Cardiac muscle cell (in vitro differentiated cells and primary cell): ENCODE results near the gene RPUSD3. TPM values are rescaled to one million over a fixed set of nuclear protein-coding genes. Genes with fewer than 3 reads are reported as not detected.

Experiments used
- DNase-seq, 2 donors: peaks; one replicate each; pipeline versions ENCODE4 v3.0.0 to v3.0.0-alpha.2; 2010 to 2017; ENCODE audit warnings: low read depth in 1 of 2, low spot score in 1 of 2
- H3K27ac ChIP-seq: fragments of 200-600 bp; sonication (generic); 2 replicates; pipeline ENCODE4 v1.5.1; 2016
- H3K27me3 ChIP-seq: fragments of 200-600 bp; sonication (generic); 2 replicates; pipeline ENCODE4 v1.6.0; 2016; ENCODE audit warnings: control low read depth
- H3K36me3 ChIP-seq: fragments of 200-600 bp; sonication (generic); 2 replicates; pipeline ENCODE4 v1.5.1; 2016; ENCODE audit warnings: control low read depth
- H3K4me1 ChIP-seq: fragments of 200-600 bp; sonication (generic); 2 replicates; pipeline ENCODE4 v1.8.1; 2017; ENCODE audit warnings: low read depth, mild to moderate bottlenecking, mixed run types
- H3K4me3 ChIP-seq: fragments of 200-600 bp; sonication (generic); 2 replicates; pipeline ENCODE4 v1.5.1; 2016; ENCODE audit warnings: mild to moderate bottlenecking
- H3K9me3 ChIP-seq: fragments of 200-600 bp; sonication (generic); 2 replicates; pipeline ENCODE4 v1.5.1; 2017; ENCODE audit warnings: low read depth, mild to moderate bottlenecking, control low read depth
- polyA plus RNA-seq: library from polyadenylated mRNA; unstranded; fragments of >200 nt; fragmentation: Nextera tagmentation; extraction: Ambion mirVana; gene quantifications from 2 replicates; pipeline ENCODE4 v1.2.1, GENCODE V29; 2016
- total RNA-seq: library from RNA; depleted of rRNA; stranded (reverse); fragments of >200 nt; gene quantifications from 2 replicates; pipeline ENCODE4 v1.2.3, GENCODE V29; 2016
- TF ChIP-seq, protein P1 (sequence below): IDR thresholded peaks from 2 replicates; pipeline ENCODE4 v1.5.1; 2012; ENCODE audit warnings: low read depth, mild to moderate bottlenecking, low read length

RPUSD3 gene
- total and polyA plus RNA-seq, 2 experiments from 2014 or later: 78.1 to 122 TPM

DNA sequence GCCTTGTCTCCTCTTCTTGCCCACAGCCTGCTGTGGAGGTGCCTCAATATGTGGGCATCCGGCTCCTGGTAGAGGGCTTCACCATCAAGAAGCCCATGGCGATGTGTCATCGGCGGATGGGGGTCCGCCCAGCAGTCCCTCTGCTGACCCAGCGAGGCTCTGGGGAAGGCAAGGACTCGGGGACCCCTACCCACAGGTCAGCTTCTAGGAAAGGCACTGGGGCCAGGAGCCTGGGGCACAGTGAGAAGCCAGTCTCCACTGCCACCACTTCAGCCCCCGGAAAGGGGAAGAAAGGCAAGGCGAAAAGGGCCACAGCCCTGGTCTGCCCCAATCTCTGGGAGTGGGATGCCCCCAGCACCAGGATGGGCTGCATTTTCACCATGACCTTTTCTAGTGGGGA is 10.7 kb downstream of the RPUSD3 start:
- H3K27me3 ChIP-seq: no peaks in the 10 kb centered on the region
- no peaks in the 10 kb centered on the region for H3K4me1 ChIP-seq
- TF ChIP-seq, protein P1, sequence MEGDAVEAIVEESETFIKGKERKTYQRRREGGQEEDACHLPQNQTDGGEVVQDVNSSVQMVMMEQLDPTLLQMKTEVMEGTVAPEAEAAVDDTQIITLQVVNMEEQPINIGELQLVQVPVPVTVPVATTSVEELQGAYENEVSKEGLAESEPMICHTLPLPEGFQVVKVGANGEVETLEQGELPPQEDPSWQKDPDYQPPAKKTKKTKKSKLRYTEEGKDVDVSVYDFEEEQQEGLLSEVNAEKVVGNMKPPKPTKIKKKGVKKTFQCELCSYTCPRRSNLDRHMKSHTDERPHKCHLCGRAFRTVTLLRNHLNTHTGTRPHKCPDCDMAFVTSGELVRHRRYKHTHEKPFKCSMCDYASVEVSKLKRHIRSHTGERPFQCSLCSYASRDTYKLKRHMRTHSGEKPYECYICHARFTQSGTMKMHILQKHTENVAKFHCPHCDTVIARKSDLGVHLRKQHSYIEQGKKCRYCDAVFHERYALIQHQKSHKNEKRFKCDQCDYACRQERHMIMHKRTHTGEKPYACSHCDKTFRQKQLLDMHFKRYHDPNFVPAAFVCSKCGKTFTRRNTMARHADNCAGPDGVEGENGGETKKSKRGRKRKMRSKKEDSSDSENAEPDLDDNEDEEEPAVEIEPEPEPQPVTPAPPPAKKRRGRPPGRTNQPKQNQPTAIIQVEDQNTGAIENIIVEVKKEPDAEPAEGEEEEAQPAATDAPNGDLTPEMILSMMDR: no peak
- no peaks in the 10 kb centered on the region for H3K9me3 ChIP-seq
- DNase-seq: no peak
- H3K36me3 ChIP-seq: peaks cover 10% of the 10 kb centered on the region
- no peak overlapping the region for H3K4me3 ChIP-seq
- no peak overlapping the region for H3K27ac ChIP-seq

DNA sequence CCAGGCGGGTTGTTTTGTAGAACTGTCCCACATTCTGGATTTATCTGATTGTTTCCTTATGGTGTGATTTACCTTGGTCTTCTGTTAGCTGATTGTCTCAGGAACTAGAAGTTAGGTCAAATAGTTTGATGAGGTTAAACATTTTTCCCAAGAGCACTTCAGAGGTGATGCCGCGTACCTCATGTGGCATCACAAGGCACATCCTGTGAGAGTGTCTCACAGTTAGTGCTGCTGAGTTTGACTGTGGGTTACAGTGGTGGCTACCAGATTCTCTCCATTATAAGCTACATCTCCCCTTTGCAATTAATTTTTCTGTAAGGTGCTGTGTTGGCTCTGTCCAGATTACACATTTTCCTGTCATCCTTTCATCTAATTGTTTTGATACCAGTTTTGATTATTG is 12.6 kb downstream of the RPUSD3 start:
- peaks cover 10% of the 10 kb centered on the region for H3K36me3 ChIP-seq
- H3K27me3 ChIP-seq: no peaks in the 10 kb centered on the region
- H3K27ac ChIP-seq: no peak overlapping the region
- H3K4me1 ChIP-seq: no peaks in the 10 kb centered on the region
- TF ChIP-seq, protein P1: no peak
- no peaks in the 10 kb centered on the region for H3K9me3 ChIP-seq
- H3K4me3 ChIP-seq: no peak overlapping the region
- DNase-seq: no peak

DNA sequence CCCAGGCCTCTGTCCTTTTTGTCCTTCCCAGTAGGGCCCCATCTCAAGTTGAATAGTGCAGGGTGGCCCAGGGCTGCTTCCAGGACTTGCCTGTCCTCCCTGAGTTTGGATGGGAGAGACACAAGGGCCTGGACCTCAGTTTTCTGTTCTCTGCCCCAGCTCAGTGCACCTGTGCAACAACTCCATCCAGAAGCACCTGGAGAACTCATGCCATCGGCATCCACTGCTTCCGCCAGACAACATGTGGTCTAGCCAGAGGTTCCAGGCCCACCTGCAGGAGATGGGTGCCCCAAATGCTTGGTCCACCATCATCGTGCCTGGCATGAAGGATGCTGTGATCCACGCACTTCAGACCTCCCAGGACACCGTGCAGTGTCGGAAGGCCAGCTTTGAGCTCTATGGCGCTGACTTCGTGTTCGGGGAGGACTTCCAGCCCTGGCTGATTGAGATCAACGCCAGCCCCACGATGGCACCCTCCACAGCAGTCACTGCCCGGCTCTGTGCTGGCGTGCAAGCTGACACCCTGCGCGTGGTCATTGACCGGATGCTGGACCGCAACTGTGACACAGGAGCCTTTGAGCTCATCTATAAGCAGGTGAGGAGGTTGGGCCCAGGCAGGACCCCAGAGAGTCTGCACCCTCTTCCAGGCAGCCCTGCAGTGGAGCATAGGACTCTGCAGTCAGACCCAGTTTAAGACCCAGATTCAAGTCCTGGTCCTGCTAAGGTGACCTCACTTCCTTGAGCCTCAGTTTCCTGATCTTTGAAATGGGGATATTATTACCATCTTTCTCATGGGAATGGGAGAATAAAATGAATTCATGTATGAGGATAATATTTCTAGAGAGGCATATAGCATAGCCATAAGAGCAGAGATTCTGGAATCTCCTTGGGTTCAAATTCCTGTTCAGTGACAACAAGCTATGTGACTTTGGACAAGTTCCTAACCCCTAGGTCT is 14.7 kb downstream of the RPUSD3 start:
- H3K4me1 ChIP-seq: no peaks in the 10 kb centered on the region
- TF ChIP-seq, protein P1: no peak
- no peak for DNase-seq
- H3K4me3 ChIP-seq: no peak overlapping the region
- H3K9me3 ChIP-seq: no peaks in the 10 kb centered on the region
- H3K27me3 ChIP-seq: no peaks in the 10 kb centered on the region
- H3K27ac ChIP-seq: peak overlapping the region; percentile 25
- H3K36me3 ChIP-seq: peaks cover 6% of the 10 kb centered on the region

DNA sequence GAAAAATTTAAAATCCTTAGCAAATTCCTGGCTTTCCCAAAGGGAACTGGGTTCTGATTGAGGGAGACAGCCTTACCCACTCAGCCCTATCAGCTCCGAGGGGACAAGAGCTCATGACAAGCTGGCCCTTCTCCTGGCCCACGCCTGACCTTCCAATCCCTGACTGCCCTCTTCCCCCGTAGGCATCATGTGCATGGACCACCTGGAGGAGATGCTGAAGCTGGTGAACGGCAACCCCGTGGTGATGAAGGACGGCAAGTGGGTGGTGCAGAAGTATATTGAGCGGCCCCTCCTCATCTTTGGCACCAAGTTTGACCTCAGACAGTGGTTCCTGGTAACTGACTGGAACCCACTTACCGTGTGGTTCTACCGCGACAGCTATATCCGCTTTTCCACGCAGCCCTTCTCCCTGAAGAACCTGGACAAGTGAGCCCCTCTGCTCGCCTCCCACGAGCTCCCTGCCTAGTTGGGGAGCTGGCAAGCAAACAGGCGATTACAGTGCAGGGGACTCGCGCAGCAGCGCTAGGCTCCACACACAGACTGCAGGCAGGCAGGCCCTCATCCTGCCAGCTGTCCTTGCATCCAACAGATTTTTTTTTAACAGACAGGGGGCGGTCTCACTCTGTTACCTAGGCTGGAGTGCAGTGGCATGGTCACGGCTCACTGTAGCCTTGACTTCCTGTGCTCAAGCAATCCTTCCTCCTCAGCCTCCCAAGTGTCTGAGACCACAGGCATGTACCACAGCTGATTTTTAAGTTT is 16.8 kb downstream of the RPUSD3 start:
- TF ChIP-seq, protein P1: no peak
- Histone ChIP-seq H3K36me3 (peaks cover 6% of the 10 kb centered on the region), H3K27ac (no peak overlapping the region), H3K4me1 (no peaks in the 10 kb centered on the region), H3K9me3 (no peaks in the 10 kb centered on the region), H3K4me3 (no peak overlapping the region), H3K27me3 (no peaks in the 10 kb centered on the region)
- peak in 1 of 2 donors; percentile 32 for DNase-seq

DNA sequence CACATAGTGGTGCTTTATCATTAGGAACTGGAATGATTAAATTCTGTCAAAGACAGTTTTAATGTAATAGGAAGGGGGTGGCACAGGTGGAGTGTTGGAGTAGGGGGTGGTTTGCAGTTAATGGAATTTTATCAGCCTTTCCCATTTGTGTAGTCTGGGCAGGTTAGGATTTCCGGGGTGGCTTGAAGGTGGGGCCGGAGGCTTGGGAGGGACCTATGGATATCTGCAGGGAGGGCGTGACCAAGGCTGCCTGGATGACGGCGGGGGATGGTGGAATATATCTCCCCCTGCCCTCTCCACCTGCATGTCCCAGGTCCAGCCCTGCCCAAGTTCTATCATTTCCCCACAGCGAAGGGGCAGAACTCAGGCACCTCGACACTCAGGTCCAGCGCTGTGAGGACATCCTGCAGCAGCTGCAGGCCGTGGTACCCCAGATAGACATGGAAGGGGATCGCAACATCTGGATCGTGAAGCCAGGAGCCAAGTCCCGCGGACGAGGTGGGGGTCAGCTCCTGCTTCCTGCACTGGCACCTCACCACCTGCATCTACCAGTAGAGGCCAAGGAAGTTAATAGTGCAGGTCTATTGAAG is 18.3 kb downstream of the RPUSD3 start:
- H3K4me1 ChIP-seq: no peaks in the 10 kb centered on the region
- peaks cover 6% of the 10 kb centered on the region for H3K36me3 ChIP-seq
- no peak overlapping the region for H3K4me3 ChIP-seq
- DNase-seq: no peak
- H3K27ac ChIP-seq: no peak overlapping the region
- no peaks in the 10 kb centered on the region for H3K9me3 ChIP-seq
- H3K27me3 ChIP-seq: no peaks in the 10 kb centered on the region
- TF ChIP-seq, protein P1: no peak
